Stimulated activated naive CD4-positive, alpha-beta T cell (primary cell): ENCODE results near the gene HSPA14.
A peak's percentile ranks its signal among the peaks of the same experiment; 100 is the strongest.
"Not testable (repeated sequence)": the region's sequence is repeated elsewhere in the genome, so short reads cannot be mapped to it uniquely, and the experiment has no call there.

ENCODE experiments used
- DNase-seq, 6 experiments: peaks; one replicate each; lab custom pipeline; 2025; lab: John Stamatoyannopoulos, UW

HSPA14 gene

GRCh38 chr10:14880229-14880628 lies 42.1 kb downstream of the HSPA14 start:
- DNase-seq, result no peak

DNA sequence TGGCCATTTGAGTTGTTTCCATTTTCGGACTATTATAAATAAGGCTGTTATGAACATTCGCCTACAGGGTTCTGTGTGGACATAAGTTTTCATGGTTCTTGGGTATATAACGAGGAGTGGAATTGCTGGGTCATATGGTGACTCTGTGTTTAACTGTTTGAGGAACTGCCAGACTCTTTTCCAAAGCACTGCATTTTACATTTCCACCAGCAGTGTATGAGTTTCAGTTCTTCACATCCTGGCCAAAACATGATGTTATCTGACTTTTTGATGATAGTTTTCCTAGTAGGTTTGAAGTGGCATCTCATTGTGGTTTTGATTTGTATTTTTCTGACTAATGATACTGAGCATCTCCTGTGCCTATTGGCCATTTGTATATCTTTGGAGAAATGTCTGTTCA lies 46.0 kb downstream of the HSPA14 start:
- no peak for DNase-seq

DNA sequence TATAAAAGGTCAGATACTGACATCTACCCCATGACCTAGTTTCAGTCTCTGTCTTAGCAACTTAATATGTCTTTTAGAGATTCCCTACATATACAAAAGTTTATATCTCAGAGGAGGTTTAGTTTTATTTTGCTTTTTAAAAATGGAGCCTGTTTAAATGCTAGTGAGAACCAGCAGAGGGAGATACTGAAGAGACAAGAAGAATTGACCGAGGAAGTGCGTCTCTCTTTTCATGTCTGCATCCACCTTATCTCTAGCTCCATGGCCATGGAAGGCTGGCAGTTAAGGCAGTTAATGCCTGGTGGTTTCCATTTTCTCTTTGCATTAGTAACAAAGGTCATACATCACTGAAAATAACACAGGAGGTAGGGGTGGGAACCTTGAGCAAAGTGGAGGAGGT lies 51.2 kb downstream of the HSPA14 start:
- DNase-seq, result peak in 1 of 6 experiments; percentile 1

- no peak for DNase-seq
These were observed 53.0 kb downstream of the HSPA14 start for GRCh38 chr10:14891151-14891550.

GRCh38 chr10:14904316-14904732 lies 66.2 kb downstream of the HSPA14 start:
- peak in 4 of 6 experiments; percentile 1 to 40 (median 35) for DNase-seq

DNA sequence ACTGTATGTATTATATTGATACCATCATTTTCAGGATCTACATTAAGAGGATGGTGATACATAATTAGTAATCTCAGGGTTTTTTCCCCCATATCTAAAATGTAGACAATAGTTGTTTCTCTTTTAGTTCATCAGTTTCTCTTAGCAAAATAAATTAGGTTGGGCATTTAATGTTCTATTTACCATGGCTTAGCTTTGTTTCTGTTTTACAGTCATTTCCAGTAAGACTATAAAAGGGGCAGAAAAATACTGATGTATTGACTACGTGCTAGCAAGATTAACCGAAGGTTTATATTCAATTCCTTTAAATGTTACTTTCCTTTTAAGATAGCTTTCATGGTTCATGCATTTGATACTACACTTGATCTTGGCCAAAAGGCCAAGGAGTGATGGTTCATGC lies 66.8 kb downstream of the HSPA14 start:
- DNase-seq, result no peak

- peak in 3 of 6 experiments; percentile 21 to 32 (median 22) for DNase-seq
These were observed 67.8 kb downstream of the HSPA14 start for GRCh38 chr10:14905890-14906289.

DNA sequence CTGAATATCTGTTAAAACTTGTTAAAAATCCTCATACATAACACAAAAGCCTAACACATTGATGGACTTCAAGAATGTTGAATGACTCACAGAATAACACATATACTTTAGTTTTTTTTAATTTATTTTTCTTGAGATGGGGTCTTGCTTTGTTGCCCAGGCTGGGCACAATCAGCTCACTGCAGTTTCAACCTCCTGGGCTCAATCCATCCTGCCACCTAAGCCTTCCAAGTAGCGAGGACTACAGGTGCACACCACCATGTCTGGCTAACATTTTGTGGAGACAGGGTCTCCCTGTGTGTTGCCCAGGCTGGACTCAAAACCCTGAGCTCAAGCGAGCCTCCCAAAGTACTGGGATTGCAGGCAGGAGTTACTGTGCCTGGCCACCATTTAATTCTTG lies 68.7 kb downstream of the HSPA14 start:
- no peak for DNase-seq

DNA sequence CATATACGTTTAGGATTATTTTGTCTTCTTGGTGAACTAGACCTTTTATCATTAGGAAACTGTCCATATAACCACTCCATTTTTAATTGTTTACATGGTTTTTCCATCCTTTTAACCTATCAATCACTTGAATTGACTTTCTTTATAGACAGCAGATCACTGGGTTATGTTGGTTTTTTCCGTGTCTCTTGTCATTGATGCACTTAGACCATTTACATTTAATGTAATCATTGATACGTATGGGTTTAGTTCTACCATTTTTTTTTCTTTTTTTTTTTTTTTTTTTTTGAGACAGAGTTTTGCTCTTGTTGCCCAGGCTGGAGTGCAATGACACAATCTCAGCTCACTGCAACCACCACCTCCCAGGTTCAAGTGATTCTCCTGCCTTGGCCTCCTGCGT lies 69.5 kb downstream of the HSPA14 start:
- DNase-seq, result not testable (repeated sequence)

- DNase-seq, result no peak
These were observed 71.0 kb downstream of the HSPA14 start for GRCh38 chr10:14909101-14909500.

DNA sequence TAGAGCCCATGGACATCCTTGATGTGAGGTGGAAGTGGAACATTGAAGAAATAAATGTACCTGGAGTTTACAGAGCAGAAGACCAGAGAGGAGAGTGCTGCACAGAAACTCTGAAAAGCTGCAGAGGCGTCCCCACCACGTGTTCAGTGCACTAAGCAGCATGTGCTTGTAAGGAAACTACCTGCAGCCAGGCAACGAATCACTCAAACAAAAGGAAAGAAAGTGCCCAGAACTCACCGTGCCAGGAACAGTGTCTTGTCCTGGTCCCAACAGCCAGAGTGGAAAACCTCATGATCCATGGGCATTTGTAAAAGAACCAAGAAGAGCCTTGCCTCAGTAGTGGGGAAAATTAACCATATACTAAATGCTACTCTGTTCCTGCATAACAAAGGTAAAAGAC lies 72.8 kb downstream of the HSPA14 start:
- no peak for DNase-seq

DNA sequence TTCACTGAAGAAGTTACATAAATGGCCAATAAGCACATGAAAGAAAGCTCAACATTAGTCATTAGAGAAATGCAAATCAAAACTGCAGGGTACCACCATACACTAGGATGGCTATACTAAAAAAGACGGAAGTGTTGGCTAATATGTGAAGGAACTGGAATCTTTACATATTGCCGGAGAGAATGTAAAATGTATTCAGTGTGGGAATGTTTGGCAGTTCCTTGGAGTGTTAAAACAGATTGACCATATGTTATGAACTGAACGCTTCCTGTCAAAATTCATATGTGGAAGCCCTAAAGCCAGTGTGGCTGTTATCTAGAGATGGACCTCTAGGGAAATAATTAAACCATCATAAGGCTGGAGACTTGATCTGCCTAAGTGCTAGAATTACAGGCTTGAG lies 73.7 kb downstream of the HSPA14 start:
- DNase-seq, result no peak

DNA sequence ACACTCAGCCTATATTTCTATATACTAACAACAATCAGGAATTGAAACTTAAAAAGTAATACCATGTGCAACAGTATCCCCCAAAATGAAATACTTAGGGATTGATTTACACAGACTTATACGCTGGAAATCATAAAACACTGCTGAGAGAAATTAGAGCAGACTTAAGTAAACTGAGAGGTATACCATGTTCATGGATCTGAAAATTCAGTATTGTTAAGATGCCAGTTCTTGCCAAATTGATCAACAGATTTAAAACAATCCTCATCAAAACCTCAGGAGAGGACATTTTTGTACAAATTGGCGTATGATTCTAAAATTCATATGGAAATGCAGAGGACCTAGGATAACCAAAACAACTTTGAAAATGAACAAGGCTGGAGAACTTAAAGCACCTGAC lies 78.5 kb downstream of the HSPA14 start:
- DNase-seq, result no peak

DNA sequence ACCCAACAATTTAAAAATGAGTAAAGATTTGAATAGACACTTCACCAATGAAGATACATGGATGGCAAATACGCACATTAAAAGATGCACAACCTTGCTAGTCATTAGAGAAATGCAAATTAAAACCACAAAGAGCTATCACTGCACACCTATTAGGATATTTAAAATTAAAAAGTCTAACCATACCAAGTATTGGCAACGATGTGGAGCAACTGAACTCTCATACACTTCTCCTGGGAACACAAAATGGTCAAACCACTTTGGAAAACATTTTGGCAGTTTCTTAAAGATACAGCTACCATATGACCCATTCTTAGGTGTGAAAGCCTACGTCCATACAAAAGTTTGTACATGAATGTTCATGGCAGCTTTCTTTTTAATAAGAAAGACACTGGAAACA lies 79.7 kb downstream of the HSPA14 start:
- DNase-seq, result no peak

DNA sequence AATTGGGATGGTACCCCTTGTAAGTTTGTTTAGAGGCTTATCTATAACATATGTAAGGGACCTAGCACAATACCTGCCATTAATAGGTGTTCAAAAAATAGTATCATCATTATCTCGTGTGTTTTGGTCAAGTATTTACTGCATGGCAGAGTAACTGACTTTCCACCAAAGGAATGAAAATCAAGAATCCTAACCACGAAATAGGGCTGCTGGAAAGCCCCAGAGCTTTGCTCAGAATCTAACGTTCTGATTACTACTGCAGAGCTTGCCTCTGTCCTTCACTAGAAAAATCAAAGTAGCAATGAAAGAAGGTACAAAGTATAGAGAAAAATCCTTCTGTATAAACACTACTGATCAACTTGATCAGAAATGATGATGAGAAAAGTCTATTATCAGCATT lies 80.9 kb downstream of the HSPA14 start:
- DNase-seq, result no peak
